Activated T-cell treated with anti-CD3 and anti-CD28 coated beads for 48 hours (primary cell): ENCODE results near the gene C1orf159.

ENCODE experiments used
- DNase-seq: peaks from one replicate; pipeline ENCODE4 v3.0.0-alpha.2; 2020; ENCODE audit warnings: low read depth

The C1orf159 gene

GRCh38 chr1:1132042-1132950, 16.4 kb upstream of the C1orf159 start:
- no peak for DNase-seq

GRCh38 chr1:1130206-1131120, 14.6 kb upstream of the C1orf159 start:
- DNase-seq: no peak

GRCh38 chr1:1129381-1129821, 13.5 kb upstream of the C1orf159 start:
- no peak for DNase-seq

GRCh38 chr1:1128454-1129139, 12.7 kb upstream of the C1orf159 start:
- DNase-seq: no peak

GRCh38 chr1:1127551-1128451, 11.9 kb upstream of the C1orf159 start:
- no peak for DNase-seq

DNA sequence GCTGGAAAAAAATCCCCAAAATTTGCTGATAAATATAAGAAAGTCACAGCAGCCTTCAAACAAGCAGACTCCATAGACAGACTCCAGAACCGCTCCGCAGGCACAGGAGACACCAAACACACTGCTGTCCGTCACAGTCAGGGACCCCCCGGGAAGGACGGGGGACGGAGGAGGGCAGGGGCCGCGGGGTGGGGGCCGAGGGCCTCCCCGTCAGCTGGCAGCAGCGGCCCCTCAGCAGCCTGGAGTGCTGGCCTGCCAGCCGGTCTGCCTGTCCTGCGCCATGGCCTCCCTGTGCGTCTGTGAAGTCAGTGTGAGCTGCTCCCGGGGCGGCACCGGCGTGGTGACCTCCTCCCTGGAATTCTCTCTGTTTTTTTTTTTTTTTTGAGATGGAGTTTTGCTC, 10.1 kb upstream of the C1orf159 start:
- no peak for DNase-seq

GRCh38 chr1:1124786-1125642, 9.1 kb upstream of the C1orf159 start:
- no peak for DNase-seq

GRCh38 chr1:1124508-1124785, 8.6 kb upstream of the C1orf159 start:
- DNase-seq: no peak

DNA sequence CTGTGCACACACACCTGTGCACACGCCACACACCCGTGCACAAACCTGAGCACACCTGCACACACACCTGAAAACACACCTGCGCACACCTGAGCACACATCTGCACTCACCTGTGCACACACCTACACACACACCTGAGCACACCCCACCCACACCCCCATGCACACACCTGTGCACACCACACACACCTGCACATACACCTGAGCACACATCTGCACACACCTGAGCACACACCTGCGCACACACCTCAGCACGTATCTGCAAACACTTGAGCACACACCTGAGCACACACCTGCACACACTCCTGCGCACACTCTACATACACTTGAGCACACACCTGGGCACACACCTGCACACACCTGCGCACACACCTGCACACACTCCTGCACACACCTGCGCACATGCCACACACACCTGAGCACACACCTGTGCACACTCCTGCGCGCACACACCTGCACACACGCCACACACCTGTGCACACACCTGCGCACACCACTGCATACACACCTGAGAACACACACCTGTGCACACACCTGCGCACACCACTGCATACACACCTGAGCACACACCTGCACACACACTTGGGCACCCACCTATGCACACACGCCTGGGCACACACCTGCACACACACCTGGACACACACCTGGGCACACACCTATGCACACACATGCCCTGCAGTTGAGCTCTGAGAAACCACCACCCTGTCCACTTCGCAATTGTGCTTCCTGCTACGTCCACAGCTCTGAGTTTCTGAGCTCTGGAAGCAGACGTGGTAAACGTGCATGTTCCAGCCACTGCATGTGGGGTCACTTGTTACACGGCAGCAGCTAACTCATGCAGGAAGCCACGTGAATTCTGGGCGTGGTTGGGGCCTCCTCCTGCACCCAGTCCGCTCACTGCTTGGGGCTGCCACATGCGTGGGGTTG, 8.0 kb upstream of the C1orf159 start:
- DNase-seq: no peak

- DNase-seq: no peak
Observed at GRCh38 chr1:1122981-1123480, 7.1 kb upstream of the C1orf159 start.

- DNase-seq: peak; percentile 79
Observed at GRCh38 chr1:1122078-1122811, 6.4 kb upstream of the C1orf159 start.

DNA sequence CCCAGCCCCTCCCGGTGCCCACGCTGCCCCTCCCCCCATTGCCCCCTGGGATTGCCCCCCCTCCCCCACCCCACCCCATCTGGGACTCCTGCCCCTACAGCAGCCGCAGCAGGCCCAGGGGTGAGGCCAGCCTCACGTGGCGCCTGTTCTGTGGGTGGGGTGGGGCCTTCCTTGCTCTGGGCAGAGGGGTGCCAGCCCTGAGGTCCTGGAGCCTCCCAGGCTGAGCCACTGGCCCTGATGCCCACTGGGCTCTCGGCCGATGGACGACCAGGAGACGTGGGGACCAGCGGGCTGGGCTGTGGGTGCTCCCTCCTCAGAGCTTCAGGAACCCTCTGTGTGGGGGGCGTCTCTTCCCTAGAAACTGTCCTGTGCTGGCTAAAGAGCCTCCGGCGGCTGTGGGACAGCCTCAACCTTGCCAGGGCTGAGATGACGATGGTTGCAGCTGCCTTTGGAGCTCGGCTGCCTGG, 5.8 kb upstream of the C1orf159 start:
- DNase-seq: no peak

DNA sequence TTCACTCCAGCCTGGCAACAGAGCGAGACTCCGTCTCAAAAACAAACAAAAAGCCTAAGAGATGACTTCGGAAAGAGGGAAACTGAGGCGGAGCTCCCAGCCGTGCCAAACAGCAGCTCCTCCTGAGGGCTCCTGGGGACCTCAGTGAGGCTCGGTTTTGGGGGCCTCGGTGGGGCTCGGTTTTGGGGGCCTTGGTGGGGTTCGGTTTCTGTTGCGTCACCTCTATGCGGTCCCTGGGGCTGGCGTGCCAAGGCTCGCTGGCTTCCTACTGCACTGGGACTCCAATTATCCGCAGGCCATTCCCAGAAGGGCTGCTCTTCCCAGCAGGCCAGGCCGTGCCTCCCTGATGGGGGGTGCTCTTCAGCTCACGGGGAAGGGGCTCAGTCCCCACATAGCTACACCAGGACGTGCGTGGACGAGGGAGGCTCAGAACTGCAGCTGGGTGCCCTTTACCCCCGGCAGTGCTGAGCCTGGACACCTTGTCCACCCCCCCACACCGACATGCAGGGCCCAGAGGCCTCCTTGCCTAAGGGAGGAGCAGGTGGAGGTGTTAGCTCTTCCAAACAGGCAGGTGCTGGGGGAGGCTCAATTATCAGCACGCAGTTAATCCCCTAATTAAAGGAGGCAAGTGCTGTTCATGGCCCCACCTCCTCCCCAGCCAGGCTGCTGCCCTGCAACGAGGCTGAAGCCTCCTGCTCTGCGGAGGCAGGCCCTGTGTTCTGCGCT, 5.1 kb upstream of the C1orf159 start:
- DNase-seq: no peak

- no peak for DNase-seq
Observed at GRCh38 chr1:1120096-1120495, 4.2 kb upstream of the C1orf159 start.

GRCh38 chr1:1119272-1119890, 3.5 kb upstream of the C1orf159 start:
- DNase-seq: no peak

GRCh38 chr1:1118876-1119220, 3.0 kb upstream of the C1orf159 start:
- no peak for DNase-seq
